ENCODE measurements around the gene REC114.
"Not testable (repeated sequence)": the region's sequence is repeated elsewhere in the genome, so short reads cannot be mapped to it uniquely, and the experiment has no call there.

The REC114 gene

DNA sequence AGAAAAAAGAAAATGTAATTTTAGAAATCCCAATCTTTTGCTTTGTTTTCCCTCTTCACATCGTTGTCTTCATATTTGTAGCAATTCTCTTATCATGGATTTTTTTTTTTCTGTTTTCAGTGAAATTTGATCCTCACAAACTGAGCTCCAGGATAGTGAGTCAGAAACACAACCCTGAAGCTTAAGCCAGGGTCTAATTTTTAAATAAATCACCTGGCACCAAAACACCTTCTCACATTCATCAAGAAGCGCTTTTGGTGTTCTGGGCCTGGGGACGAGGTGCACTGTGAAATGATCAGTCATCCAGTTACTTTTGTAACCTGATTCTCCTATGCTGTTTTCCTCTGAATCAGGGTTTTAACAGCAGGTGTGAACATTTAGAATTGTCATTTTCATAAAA, 87.7 kb downstream of the REC114 start:
- DNase-seq (ENCODE audit: low read depth): no peak

DNA sequence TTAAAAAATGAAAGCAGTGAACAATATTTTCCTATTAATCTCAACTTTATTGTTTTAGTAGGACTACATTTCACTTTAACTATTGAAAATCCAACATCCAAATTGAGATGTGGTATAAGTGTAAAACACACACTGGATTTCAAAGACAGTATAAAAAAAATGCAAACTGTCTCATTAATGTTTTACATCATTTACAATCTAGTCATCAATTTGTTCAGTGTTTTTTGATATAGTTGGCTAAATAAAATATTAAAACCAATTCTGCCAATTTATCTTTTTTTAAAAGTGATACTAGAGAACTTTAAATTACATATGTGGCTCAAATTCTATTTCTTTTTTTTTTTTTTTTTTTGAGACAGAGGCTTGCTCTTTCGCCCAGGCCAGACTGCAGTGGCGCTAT, 95.2 kb downstream of the REC114 start:
- no peak for DNase-seq (ENCODE audit: low read depth)

DNA sequence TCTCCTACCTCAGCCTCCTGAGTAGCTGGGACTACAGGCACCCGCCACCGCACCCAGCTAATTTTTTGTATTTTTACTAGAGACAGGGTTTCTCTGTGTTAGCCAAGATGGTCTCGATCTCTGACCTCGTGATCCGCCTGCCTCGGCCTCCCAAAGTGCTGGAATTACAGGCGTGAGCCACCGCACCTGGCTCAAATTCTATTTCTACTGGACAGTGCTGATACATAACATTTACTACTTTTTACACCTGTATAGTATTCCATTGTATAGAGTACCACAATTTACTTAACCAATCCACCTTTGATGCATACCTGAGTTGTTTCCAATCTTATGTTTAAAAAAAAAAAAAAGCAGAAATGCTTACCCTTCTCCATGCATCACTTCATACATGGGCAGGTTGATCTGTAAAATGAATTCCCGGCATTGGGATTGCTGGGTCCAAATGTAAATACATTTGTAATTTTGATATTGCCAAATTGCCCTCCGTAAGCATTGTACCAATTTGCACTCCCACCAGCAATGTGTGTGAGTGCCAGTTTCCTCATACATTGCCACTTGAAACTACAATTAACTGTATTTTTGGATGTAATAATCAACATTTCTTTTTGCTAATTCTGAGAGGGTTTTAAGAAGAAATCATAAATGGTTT, 95.7 kb downstream of the REC114 start:
- no peak for DNase-seq (ENCODE audit: low read depth)

DNA sequence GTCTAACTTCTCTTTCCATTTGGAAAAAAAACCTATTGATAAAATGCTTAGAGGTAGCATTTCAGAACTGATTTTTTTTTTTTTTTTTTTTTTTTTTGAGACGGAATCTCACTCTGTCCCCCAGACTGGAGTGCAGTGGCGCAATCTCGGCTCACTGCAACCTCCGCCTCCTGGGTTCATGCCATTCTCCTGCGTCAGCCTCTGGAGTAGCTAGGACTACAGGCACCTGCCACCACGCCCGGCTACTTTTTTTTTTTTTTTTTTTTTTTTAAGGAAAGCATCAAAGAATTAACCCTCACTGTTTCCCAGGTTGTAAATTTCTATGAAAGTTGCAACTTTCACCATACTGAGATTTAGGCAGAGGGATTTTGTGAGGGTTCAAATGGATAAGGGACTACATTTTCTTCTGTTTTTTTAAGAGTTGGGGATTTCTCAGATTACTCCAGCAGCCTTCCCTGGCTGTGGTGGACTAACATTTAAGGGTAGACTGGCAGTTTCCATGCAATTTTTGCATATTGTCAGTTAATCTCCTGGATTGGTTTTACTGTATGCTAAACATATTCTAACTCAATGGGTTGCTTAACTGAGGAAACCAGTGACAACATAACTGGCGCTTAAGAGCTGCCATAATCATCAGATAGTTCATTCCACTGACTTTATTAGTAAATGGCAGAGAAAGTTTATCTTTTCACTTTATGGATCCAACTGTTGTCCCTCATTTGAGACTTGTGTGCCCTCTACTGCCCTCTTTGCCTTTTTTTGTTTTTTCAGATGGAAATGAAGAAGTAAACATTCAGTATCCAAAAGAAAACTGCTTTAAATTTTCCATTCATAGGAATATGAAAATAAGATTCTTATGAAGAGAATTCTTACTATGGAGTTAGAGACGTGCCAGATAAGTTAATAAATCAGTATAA, 96.5 kb downstream of the REC114 start:
- DNase-seq (ENCODE audit: low read depth): no peak

DNA sequence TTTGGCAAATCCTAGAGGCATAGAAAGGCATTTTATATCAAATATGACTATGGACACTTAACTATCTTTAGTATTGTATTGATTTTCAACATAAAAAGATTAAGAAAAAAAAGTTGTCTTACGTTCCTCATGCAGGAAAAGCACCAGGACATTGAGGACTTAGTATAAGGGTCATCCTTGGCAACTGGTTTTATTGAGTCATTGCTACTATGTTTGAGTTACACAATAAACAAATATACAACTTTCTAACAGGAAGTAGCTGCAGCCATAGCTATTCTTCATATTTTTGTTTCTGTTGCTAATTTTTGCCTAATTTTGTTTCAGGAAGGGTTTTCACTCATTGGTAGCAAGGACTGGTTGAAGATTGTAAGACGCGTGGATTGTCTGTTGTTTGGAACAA, 97.2 kb downstream of the REC114 start:
- no peak for DNase-seq (ENCODE audit: low read depth)

DNA sequence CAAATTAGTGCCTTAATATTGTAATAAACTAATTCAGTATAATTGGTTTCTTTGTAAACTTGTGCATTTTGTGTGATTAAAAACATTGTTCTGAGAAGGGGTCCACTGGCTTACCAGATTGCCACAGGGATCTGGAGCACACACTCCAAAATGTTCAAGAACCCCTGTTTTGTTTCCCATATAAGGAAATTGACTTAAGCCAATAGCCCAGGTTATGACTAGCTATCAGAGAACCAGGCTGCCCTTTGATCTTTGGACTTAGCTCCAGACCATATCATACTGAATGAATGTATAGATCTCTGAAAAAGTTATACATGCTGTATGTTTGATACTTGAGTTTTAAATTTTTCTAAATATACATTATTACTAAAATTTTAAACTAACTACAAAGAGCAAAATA, 98.5 kb downstream of the REC114 start:
- DNase-seq (ENCODE audit: low read depth): no peak

DNA sequence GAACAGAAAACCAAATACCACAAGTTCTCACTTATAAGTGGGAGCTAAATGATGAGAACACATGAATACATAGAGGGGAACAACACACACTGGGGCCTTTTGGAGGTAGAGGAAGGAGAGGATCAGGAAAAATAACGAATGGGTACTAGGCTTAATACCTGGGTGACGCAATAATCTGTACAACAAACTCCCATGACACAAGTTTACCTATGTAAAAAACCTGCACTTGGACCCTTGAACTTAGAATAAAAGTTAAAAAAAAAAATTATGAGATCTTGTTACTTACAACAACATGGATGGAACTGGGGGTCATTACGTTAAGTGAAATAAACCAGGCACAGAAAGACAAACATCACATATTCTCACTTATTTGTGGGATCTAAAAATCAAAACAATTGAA, 106.0 kb downstream of the REC114 start:
- not testable (repeated sequence) for DNase-seq (ENCODE audit: low read depth)

DNA sequence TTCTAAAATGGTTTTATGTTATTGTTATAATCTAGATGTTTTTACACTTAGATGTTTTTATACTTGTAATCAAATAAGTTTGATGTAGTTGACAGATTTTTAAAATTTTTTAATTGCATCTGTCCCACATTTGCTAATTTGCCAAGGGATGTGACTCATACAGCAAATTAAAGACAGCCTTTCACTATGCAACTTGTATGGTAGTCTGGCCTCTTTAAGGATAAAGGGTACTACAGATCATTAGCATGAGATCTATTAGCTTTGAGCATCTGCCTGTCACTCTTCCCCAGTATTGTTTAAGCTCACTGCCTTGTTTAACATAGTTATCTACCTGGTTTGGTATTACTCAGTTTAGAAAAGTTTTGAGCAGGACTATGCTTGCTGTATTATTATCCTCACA, 107.2 kb downstream of the REC114 start:
- no peak for DNase-seq (ENCODE audit: low read depth)

DNA sequence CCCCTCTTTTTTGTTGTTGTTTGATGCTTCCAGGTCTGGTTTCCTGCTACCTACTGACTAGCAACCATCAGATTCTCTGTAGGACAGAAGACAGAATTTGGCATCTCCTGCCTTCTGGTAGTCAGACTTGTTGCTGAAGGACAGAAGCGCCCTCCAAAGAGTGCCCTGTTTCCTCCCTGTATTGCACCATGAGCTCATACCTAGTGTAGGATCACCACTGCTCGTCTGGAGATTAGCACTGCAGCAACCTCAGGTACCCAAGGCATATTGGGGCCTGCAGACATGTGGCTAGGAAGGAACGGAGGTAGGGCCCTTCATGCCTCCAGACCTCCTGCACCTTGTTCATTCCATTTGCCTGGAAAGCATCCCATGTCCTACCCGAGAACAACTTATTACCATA, 112.1 kb downstream of the REC114 start:
- DNase-seq (ENCODE audit: low read depth): no peak

DNA sequence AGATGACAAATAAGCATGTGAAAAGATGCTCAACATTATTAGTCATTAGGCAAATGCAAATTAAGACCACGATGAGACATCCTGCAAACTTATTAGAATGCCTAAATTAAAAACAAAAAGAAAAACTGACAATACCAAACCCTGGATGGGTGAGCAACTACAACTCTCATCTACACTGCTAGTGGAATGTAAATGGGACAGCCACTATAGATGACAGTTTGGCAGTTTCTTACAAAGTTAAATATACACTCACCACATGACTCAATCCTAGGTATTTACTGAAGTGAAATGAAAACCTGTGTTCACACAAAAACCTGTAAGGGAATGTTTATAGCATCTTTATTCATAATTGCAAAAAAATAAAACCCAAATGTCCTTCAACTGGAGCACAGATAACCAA, 115.6 kb downstream of the REC114 start:
- DNase-seq (ENCODE audit: low read depth): no peak

DNA sequence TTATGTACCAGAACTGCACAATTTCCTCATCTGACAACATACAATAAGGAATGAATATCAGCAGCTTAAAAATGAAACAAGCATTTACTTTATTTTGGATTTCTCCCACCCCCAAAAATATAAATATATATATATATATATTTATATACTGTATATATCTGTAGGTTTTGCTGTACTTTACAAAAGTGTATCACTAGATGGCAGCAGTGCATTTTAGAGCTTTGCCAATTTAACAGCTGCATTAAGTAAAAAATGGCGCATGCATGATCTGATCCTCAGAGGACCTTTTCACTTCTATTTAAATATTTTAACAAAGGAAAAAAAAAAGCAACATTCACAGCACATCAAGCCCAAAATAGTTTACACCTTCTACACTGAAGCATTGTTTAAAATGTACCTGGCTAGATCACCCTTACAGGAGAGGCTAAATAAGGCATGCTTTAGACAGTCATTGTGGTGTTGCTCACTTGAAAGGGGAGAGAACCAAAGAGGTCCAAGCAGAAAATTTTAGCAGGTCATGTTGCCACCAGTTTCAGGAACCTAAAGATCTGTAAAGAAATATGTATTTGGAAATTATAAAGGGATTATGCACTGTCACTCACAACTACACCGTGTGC, 117.6 kb downstream of the REC114 start:
- no peak for DNase-seq (ENCODE audit: low read depth)

DNA sequence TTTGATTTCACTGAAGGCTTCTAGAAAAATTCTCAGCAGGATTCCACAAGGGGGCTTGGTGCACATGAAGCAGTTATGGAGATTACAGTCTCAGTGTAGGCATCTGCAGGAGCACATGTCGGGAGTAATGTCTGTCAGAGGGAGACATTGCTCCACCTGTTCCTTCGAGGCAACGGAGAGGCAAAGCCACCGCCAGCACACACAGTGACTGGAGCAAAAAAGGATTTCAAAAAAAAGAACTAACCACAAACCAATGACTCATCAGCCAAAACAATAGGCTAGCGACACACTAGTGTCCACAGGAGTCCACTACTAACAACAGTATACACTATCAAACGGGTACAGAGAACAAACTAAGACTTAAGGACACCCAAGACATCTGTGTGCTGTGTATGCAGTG, 121.3 kb downstream of the REC114 start:
- no peak for DNase-seq (ENCODE audit: low read depth)

DNA sequence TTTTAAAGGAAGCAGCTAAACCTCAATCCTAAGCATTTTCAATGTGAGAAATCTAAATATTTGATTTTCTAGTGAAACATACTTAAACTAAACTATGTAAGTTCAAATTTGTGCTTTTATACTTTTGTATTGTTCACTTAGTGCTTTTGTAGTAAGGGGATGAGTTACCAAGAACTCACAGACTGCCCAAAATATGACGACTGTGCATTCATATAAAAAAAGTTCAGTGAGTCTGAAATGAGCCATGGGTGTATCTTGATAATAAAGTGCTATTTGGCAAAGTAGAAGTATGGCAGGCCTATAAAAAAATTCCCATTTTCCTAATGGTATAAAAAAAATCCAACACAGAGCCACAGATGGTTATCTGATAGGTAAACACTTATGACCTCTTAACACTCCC, 124.1 kb downstream of the REC114 start:
- DNase-seq (ENCODE audit: low read depth): no peak

DNA sequence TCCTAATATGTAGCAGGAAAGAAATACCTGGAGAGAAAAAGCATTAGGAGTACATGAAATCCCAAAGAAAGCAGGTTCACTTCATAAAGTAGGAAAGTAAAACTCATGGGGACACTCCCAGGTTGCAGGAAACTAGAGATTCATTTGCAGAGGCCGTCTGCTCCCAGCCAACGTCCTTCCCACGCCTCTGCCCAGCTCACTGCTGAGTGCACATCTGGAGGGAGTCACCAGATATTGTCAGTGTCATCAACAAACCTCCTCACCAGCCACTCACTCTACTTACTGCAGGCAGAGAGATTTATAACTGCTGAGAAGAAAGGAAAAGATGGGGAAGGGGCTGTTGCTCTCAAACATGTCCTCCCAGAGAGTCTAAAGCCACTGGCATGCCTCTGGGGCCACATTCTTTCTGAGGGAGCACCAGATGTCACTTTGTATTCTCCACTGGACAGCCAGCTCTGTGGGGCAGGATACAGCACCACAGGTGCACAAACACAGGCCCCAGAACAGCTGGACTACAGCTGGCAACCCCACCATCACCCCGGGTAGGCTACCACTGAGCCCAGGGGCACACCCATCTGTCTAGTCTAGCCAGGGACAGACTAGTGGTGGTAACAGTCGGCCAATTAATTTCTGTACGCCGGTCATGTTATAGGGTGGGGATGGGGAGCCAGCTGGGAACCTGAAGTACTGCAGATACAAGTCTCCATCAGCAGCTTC, 125.8 kb downstream of the REC114 start:
- no peak for DNase-seq (ENCODE audit: low read depth)

DNA sequence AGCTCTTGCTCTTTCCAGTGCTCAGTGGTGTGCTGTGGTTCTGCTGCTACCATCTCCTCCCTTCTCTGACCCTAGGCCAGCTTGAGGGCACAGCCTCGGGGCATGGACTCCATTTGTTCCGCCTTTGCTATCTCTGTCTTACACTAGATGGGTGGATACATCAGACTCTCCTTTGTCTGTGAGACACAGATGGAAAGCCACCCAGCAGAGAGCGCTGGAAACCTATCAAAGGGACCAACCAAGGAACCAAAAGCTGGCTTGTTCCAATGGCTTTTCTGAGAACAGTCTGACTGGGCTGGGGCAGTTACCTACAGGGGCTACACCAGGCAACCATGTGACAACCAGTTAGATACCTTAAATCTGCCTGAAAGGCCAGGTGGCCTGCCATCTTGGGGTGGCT, 126.4 kb downstream of the REC114 start:
- no peak for DNase-seq (ENCODE audit: low read depth)

DNA sequence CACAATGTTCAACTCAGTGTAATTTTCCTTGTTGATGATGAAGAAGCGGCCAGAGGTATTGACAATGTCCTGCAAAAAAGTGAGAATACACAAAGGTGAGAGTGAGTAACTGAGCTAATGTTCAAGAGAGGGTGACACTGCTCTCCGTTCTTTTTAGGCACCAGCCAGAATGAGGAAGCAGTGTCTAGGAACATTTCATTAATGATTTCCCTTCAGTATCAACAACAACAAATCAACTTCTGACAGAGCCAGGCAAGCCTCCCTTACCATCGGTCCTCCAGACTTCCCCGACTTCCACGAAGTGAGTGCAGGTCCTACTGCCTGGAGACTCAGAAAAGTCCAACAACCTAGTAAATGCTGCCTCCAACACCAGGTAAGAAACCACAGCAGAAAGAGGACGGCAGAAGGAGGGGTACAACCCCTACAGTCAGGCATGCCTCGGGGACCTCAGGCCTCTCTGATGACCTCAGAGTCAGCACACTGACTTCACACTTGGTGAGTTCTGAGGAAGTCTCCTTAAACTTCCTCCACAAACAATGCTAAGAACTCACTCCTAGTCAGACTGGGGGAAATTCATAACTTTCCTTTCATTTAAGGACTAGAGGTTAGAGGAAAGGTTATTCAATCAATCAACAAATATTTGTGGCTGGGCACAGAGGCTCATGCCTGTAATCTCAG, 127.5 kb downstream of the REC114 start:
- DNase-seq (ENCODE audit: low read depth): no peak

DNA sequence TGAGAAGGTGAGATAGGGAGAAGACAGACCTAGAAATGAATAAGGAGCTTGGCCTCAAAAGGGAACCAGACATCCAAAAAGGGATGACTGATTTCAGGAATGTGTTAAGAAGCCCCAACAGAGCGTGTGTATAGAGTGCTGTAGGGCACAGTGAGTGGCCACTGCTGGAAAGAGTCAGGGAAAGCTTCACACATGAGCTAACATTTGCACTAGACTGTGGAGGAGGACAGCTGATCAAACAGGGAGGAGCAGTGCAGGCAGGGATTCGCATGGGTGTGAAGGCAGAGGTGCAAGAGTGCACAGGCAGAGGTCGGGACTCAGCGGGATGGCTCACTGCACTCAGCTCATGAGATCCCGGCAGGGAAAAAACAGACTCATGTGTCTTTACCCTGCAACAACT, 128.4 kb downstream of the REC114 start:
- DNase-seq (ENCODE audit: low read depth): no peak

DNA sequence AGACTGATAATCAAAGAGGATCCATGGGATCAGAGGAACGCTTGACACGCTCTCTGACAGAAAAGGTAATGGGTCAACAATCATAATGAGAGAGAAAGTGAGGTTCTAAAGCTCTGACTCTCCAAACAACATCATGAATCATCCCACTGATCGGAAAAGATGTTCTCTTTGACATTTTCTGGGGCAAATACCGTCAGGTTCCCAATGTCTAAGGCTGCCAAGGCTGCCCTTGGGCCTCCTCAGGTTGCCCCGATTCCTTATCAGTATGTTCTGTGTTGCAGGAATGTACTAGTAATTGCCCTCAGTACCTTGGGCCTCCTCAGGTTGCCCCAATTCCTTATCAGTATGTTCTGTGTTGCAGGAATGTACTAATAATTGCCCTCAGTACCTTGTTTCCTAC, 129.3 kb downstream of the REC114 start:
- no peak for DNase-seq (ENCODE audit: low read depth)

DNA sequence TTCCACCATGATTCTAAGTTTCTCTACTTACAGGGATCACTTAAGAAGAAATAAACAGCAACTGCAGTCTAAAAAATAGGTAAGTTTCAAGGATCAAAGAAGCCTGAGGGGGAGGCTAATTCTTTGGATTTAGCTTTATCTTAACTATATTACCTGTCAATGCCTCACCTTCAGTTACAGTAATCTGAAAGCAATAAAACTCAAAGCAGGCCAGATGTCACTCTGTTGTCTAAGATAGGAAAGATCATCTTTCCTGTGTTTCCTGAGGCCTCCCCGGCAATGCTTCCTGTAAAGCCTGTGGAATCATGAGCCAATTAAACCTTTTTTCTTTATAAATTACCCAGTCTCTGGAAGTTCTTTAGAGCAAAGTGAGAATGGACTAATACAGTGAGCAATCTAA, 130.1 kb downstream of the REC114 start:
- DNase-seq (ENCODE audit: low read depth): no peak

DNA sequence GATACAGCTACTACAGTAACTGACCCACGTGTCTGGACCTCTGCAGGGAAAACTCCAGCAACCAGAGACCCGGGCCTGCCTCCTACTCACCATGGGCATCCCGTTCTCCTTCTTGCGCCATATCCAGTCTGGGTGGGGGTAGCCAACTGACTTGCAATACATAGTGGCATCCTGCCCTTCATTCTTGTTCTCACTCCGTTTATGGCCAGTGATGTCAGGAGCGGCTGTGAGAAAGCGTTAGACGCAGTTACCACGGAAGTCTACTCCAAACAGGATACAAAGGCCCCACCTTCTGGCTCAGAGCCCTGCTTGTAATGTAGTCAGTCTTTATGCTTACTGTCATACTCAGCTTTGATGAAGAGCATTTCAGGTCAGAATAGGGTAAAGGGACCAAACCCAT, 130.6 kb downstream of the REC114 start:
- no peak for DNase-seq (ENCODE audit: low read depth)

DNA sequence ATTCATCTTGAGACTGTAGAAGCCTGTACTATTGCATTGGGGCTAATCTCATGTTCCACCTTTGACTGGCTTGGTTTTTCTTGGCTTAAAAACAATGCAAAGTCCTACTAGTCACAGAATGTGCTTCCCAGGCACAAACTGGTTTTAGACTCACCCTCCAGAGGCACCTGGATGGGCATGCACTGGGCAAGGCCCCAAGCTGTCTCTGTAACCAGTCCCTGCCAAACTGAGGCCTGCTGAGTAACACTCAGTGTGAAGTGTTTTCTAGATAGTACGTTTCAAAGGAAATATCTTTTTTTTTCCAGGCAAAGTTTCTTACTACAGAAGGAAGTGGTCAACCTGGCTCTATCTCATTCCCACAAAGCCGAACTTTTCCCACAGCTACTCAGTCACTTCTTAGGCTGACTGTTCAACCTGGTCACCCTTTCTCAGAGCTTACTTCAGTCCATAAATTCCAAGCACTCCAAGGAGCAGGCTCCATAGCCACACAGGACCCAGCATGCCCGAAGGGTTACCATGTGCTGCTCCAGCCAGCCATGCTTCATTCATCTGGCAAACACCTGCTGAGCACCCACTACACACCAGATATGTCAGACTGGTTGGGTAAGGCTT, 132.8 kb downstream of the REC114 start:
- DNase-seq (ENCODE audit: low read depth): no peak

DNA sequence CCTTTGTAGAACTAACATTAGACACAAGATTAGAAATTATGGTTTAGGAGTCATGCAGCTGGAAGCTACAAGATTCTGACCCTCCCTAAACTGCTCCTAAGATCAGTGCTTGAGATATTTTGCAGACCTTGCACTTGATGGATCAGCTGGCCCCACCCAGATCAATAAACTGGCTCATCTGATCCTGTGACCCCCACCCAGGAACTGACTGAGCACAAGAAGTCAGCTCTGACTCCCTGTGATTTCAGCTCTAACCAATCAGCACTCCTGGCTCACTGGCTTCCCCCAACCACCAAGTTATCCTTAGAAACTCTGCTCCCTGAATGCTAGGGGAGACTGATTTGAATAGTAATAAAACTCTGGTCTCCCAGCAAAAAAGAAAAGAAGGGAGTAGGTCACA, 134.6 kb downstream of the REC114 start:
- DNase-seq (ENCODE audit: low read depth): not testable (repeated sequence)
